Duodenal mucosa (tissue), 2 donors: ENCODE measurements around the gene ARL15.

ENCODE experiments used
- H3K27ac ChIP-seq: one replicate; pipeline ENCODE4 v1.7.0; 2013; ENCODE audit warnings: low read depth, low read length
- H3K27me3 ChIP-seq, 2 donors: one replicate each; pipeline ENCODE4 v1.7.0; 2013; ENCODE audit warnings: low read length in 2 of 2, control low read depth in 1 of 2; ENCODE audit not compliant: insufficient read depth in 2 of 2, control insufficient read depth in 1 of 2
- H3K36me3 ChIP-seq, 2 donors: one replicate each; pipeline ENCODE4 v1.7.0; 2013; ENCODE audit warnings: low read length in 2 of 2, control low read depth in 1 of 2; ENCODE audit not compliant: insufficient read depth in 2 of 2, control insufficient read depth in 1 of 2
- H3K4me1 ChIP-seq, 2 donors: one replicate each; pipeline ENCODE4 v1.7.0; 2013; ENCODE audit warnings: low read length in 2 of 2, control low read depth in 1 of 2; ENCODE audit not compliant: insufficient read depth in 2 of 2, control insufficient read depth in 1 of 2
- H3K4me3 ChIP-seq, 2 donors: one replicate each; pipeline ENCODE4 v1.7.0; 2013; ENCODE audit warnings: low read length in 2 of 2, low read depth in 1 of 2
- H3K9ac ChIP-seq, 2 donors: one replicate each; pipeline ENCODE4 v1.7.0; 2013; ENCODE audit warnings: low read length in 2 of 2, low read depth in 1 of 2
- H3K9me3 ChIP-seq, 2 donors: one replicate each; pipeline ENCODE4 v1.7.0; 2013; ENCODE audit warnings: low read length in 2 of 2, control low read depth in 1 of 2; ENCODE audit not compliant: control insufficient read depth in 1 of 2

The ARL15 gene

GRCh38 chr5:53963958-53964357, 346.4 kb downstream of the ARL15 start:
- no peak overlapping the region for H3K4me3 ChIP-seq
- H3K27me3 ChIP-seq = no peaks in the 10 kb centered on the region
- H3K9ac ChIP-seq = no peak overlapping the region
- no peaks in the 10 kb centered on the region for H3K4me1 ChIP-seq
- H3K27ac ChIP-seq = no peak overlapping the region
- peaks cover 0 to 3% of the 10 kb centered on the region in 2 donors for H3K36me3 ChIP-seq
- H3K9me3 ChIP-seq = no peaks in the 10 kb centered on the region

DNA sequence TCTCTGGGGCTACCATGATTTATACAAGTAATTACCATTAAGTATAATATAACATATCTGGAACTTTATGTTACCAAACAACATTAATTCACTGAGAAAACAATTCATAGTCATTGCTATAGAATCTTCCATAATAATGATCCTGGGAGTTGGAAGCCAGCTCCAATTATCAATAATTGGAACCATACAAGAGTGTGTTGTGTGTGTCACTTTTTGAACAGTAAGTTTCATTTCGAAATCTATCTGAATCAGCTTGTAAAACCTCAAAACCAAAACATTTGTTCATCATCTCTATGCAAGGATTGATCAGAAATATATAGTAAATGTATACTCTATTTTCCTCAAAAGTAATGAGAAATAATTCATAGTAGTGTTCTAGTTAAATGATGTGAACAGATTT, 348.1 kb downstream of the ARL15 start:
- Histone ChIP-seq H3K4me1 (no peaks in the 10 kb centered on the region), H3K4me3 (no peak overlapping the region), H3K27me3 (no peaks in the 10 kb centered on the region), H3K9ac (no peak overlapping the region), H3K27ac (no peak overlapping the region), H3K36me3 (no peaks in the 10 kb centered on the region), H3K9me3 (peaks cover 2% of the 10 kb centered on the region in 2 donors)

DNA sequence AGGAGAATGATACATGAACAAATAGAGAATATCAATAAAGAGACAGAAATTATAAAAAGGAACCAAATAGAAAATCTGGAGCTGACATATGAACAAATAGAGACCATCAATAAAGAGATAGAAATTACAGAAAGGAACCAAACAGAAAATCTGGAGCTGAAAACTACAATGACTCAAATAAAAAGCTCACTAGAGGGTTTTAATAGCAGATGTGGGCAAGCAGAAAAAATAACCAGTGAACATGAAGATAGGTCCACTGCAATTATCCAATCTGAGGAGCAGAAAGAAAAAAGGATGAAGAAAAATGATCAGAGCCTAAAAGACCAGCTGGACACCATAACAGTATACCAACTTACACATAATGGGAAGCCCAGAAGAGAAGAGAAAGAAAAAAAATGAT, 353.7 kb downstream of the ARL15 start:
- H3K9ac ChIP-seq = no peak overlapping the region
- H3K27me3 ChIP-seq = no peaks in the 10 kb centered on the region
- peaks cover 0 to 2% of the 10 kb centered on the region in 2 donors for H3K36me3 ChIP-seq
- no peak overlapping the region for H3K27ac ChIP-seq
- no peak overlapping the region for H3K4me3 ChIP-seq
- no peaks in the 10 kb centered on the region for H3K4me1 ChIP-seq
- peaks cover 4 to 6% of the 10 kb centered on the region in 2 donors for H3K9me3 ChIP-seq

DNA sequence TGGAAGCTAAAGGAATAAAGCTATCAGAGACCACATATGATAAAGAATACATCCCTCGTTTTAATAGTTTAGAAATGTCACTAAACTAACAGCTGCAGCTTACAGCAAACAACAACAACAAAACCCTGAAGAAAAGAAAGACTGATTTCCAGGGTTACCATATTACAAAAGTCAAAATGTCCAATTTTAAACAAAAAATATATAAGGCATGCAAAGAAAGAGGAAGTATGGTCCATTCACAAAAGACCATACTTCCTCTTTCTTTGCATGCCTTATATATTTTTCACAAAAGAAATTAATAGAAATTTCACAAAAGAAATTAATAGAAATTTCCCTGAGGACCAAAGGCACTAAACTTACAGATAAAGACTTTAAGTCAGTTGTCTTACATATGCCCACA, 354.2 kb downstream of the ARL15 start:
- peaks cover 0 to 2% of the 10 kb centered on the region in 2 donors for H3K36me3 ChIP-seq
- peaks cover 4 to 6% of the 10 kb centered on the region in 2 donors for H3K9me3 ChIP-seq
- H3K9ac ChIP-seq = no peak overlapping the region
- H3K4me1 ChIP-seq = no peaks in the 10 kb centered on the region
- no peak overlapping the region for H3K27ac ChIP-seq
- no peaks in the 10 kb centered on the region for H3K27me3 ChIP-seq
- H3K4me3 ChIP-seq = no peak overlapping the region

GRCh38 chr5:53950621-53951020, 359.8 kb downstream of the ARL15 start:
- H3K27ac ChIP-seq = no peak overlapping the region
- H3K4me3 ChIP-seq = no peak overlapping the region
- H3K36me3 ChIP-seq = peaks cover 0 to 2% of the 10 kb centered on the region in 2 donors
- H3K4me1 ChIP-seq = no peaks in the 10 kb centered on the region
- H3K9ac ChIP-seq = no peak overlapping the region
- H3K9me3 ChIP-seq = no peaks in the 10 kb centered on the region
- no peaks in the 10 kb centered on the region for H3K27me3 ChIP-seq

- H3K9me3 ChIP-seq = no peaks in the 10 kb centered on the region
- no peak overlapping the region for H3K4me3 ChIP-seq
- H3K36me3 ChIP-seq = no peaks in the 10 kb centered on the region
- no peaks in the 10 kb centered on the region for H3K4me1 ChIP-seq
- H3K27ac ChIP-seq = no peak overlapping the region
- no peak overlapping the region for H3K9ac ChIP-seq
- no peaks in the 10 kb centered on the region for H3K27me3 ChIP-seq
Measured at GRCh38 chr5:53948598-53948997, 361.8 kb downstream of the ARL15 start.

- H3K36me3 ChIP-seq = no peaks in the 10 kb centered on the region
- no peak overlapping the region for H3K27ac ChIP-seq
- H3K4me1 ChIP-seq = no peaks in the 10 kb centered on the region
- no peak overlapping the region for H3K4me3 ChIP-seq
- no peaks in the 10 kb centered on the region for H3K9me3 ChIP-seq
- no peak overlapping the region for H3K9ac ChIP-seq
- H3K27me3 ChIP-seq = no peaks in the 10 kb centered on the region
Measured at GRCh38 chr5:53946405-53947100, 363.8 kb downstream of the ARL15 start.

DNA sequence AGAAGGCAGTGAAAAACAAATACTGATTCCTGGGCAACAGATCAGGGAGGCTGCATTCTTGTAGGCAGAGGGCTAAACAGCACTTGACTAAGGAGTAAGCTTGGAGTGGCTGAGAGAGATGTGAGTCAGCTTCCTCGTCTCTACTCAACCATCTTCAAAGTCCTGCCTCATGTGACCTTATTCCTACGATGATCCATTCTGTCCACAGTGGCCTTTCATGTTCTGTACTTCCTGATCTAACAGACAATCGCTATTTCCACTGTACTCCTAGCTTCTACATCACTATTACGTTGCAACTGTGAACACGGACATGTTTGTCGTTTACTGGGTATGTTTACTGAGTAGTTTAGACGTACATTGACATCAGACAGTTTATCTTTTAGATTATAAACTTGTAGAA, 365.4 kb downstream of the ARL15 start:
- no peaks in the 10 kb centered on the region for H3K36me3 ChIP-seq
- H3K27me3 ChIP-seq = no peaks in the 10 kb centered on the region
- no peaks in the 10 kb centered on the region for H3K4me1 ChIP-seq

DNA sequence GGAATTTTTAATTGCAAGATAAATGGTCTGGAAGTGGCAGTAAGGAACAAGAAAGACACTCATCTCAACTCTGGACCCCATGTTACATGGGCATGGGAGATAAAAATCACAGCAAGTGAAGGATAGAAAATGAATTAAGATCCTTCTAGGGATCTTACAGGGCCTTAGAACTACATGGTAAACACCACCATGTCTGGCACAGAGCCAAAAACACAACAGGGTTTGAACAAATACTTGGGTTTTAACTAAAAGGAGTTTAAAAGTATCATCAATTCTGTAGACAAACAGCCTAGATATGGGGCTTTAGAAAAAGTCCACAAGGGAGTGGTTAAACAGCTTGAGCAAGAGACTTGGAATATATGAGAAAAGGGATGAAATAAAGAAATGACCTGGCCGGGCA, 366.4 kb downstream of the ARL15 start:
- Histone ChIP-seq H3K9ac (no peak overlapping the region), H3K27me3 (no peaks in the 10 kb centered on the region), H3K36me3 (no peaks in the 10 kb centered on the region), H3K4me3 (no peak overlapping the region), H3K4me1 (no peaks in the 10 kb centered on the region), H3K27ac (no peak overlapping the region), H3K9me3 (no peaks in the 10 kb centered on the region)

More for the DNA sequence above, 365.4 kb downstream of the ARL15 start:
- Histone ChIP-seq H3K9me3 (no peaks in the 10 kb centered on the region), H3K9ac (no peak overlapping the region), H3K27ac (no peak overlapping the region), H3K4me3 (no peak overlapping the region)

DNA sequence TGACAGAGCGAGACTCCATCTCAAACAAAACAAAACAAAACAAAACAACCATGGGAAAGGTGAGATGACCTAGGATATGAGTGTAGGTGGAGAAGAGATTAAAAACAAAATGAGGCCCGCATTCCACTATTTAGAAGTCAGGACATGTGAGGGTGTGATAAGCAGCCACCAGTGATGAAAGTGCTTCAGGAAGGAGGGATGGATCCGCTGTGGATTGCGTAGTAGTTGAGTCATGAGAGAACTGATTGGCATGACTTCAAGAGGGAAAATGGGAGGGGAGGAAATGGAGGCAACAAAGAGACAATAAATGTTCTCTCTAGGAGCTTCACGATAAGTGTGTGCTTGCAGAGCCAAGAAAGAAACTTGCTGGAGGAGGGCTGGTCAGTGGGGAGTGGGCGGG, 367.6 kb downstream of the ARL15 start:
- Histone ChIP-seq H3K9ac (no peak overlapping the region), H3K9me3 (no peaks in the 10 kb centered on the region), H3K4me3 (no peak overlapping the region), H3K4me1 (no peaks in the 10 kb centered on the region), H3K36me3 (no peaks in the 10 kb centered on the region), H3K27me3 (no peaks in the 10 kb centered on the region), H3K27ac (no peak overlapping the region)
